OCI-LY7 (cell line): ENCODE data around the gene RGCC. TPM values are rescaled to one million over a fixed set of nuclear protein-coding genes. Genes with fewer than 3 reads are reported as not detected.
"Not testable (repeated sequence)": the region's sequence is repeated elsewhere in the genome, so short reads cannot be mapped to it uniquely, and the experiment has no call there.

ENCODE experiments used
- BruUV-seq: library from RNA; stranded (reverse); fragments of 400-500 nt; replicated peaks from 2 replicates; lab custom pipeline; 2021; lab: Mats Ljungman, UMichigan
- CTCF ChIA-PET: fragments of 300-600 bp; sonication (Branson Sonifier 250); formaldehyde crosslinking; loops from one replicate; lab custom pipeline; 2022; ENCODE audit warnings: antibody characterized with exemption; ENCODE audit not compliant: unreplicated experiment; lab: Charles Lee
- POLR2A ChIA-PET: fragments of 300-600 bp; sonication (Branson Sonifier 250); formaldehyde crosslinking; loops from one replicate; lab custom pipeline; 2022; ENCODE audit warnings: antibody characterized with exemption; lab: Charles Lee
- DNase-seq: peaks from one replicate; pipeline ENCODE4 v3.0.0-alpha.2; 2015; ENCODE audit warnings: low spot score
- H2AFZ ChIP-seq: fragments of 200-600 bp; sonication (generic), shearing (Covaris generic); 2 replicates; pipeline ENCODE4 v1.6.1; 2014; ENCODE audit warnings: mild to moderate bottlenecking, antibody characterized with exemption, low read length, moderate library complexity
- H3K27ac ChIP-seq: fragments of 200-600 bp; sonication (generic); 2 replicates; pipeline ENCODE4 v1.5.1; 2014; ENCODE audit warnings: mixed run types, low read depth, mild to moderate bottlenecking, moderate library complexity, low read length, inconsistent platforms; ENCODE audit not compliant: poor library complexity, severe bottlenecking
- H3K36me3 ChIP-seq: fragments of 200-600 bp; sonication (generic); 2 replicates; pipeline ENCODE4 v1.6.1; 2014; ENCODE audit warnings: mild to moderate bottlenecking, antibody characterized with exemption, low read length, moderate library complexity, mixed read lengths; ENCODE audit not compliant: insufficient read depth
- H3K4me1 ChIP-seq: fragments of 200-600 bp; sonication (generic); 2 replicates; pipeline ENCODE4 v1.5.1; 2014; ENCODE audit warnings: mild to moderate bottlenecking, low read length; ENCODE audit not compliant: insufficient read depth, poor library complexity, severe bottlenecking
- H3K4me2 ChIP-seq: fragments of 200-600 bp; sonication (generic); 2 replicates; pipeline ENCODE4 v1.6.1; 2014; ENCODE audit warnings: mild to moderate bottlenecking, low read length
- H3K4me3 ChIP-seq: fragments of 200-600 bp; sonication (generic); 2 replicates; pipeline ENCODE4 v1.5.1; 2014; ENCODE audit warnings: mild to moderate bottlenecking, low read depth, low read length; ENCODE audit not compliant: poor library complexity, severe bottlenecking
- H3K79me2 ChIP-seq: fragments of 200-600 bp; sonication (generic); 2 replicates; pipeline ENCODE4 v1.6.1; 2016; ENCODE audit warnings: low read depth, mild to moderate bottlenecking, low read length, moderate library complexity, mixed read lengths; ENCODE audit not compliant: insufficient read depth
- H3K9me2 ChIP-seq: fragments of 200-600 bp; sonication (generic); 2 replicates; pipeline ENCODE4 v1.6.1; 2016; ENCODE audit warnings: mild to moderate bottlenecking, low read length, mixed read lengths; ENCODE audit not compliant: insufficient read depth
- H3K9me3 ChIP-seq: fragments of 200-600 bp; sonication (generic); 2 replicates; pipeline ENCODE4 v1.6.1; 2014; ENCODE audit warnings: mild to moderate bottlenecking, mixed run types, low read length, mixed read lengths
- H4K20me1 ChIP-seq: fragments of 200-600 bp; sonication (generic); 2 replicates; pipeline ENCODE4 v1.6.1; 2014; ENCODE audit warnings: mild to moderate bottlenecking, antibody characterized with exemption, low read length, moderate library complexity, mixed read lengths; ENCODE audit not compliant: insufficient read depth
- EZH2phosphoT487 ChIP-seq: fragments of 200-600 bp; sonication (generic); IDR thresholded peaks from 2 replicates; pipeline ENCODE4 v1.6.1; 2018; ENCODE audit warnings: low read depth, borderline replicate concordance, mild to moderate bottlenecking, mixed run types, antibody characterized with exemption, low read length, moderate library complexity, mixed read lengths
- intact Hi-C: fragments of 100-400 bp; cut with micrococcal nuclease; formaldehyde crosslinking; loops from one replicate; pipeline ENCODE4 v1.10.0; 2022; ENCODE audit not compliant: unreplicated experiment
- total RNA-seq, 2 experiments: library from RNA; depleted of rRNA in 1 of 2; stranded (reverse); fragments of >200 nt in 1 of 2; shearing (Covaris generic) in 1 of 2; gene quantifications; 2 replicates each; pipeline ENCODE4 v1.2.3, GENCODE V29; 2014 to 2022
- TF ChIP-seq, protein P1 (sequence below): fragments of 200-600 bp; sonication (generic); conservative IDR thresholded peaks from 2 replicates; pipeline ENCODE4 v1.5.1; 2014; ENCODE audit warnings: mild to moderate bottlenecking, antibody characterized with exemption, low read length, moderate library complexity, mixed read lengths

Gene RGCC
- total RNA-seq, 2 experiments from 2014 or later, result 101 to 274 TPM

DNA sequence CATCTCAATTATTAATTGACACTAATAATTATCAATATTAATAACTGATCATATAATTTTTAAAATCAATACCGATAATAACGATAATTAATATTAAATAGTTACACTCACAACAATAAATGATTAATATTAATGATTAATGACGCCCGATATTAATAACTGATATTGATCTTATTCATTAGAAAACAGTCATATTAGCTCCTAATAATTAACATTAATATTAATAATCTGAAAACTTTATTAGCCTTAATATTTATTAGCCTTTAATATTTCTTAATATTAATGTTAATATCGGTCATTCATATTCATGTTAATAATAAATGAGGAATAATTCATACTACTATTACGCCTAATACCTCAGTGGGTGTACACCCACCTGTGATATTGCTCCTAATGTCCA, 32.7 kb upstream of the RGCC start:
- H4K20me1 ChIP-seq, H3K27ac ChIP-seq, H3K4me2 ChIP-seq, intact Hi-C loops, H3K9me3 ChIP-seq, H3K4me1 ChIP-seq, BruUV-seq, H3K79me2 ChIP-seq, H3K36me3 ChIP-seq, CTCF ChIA-PET, H3K4me3 ChIP-seq, DNase-seq, H2AFZ ChIP-seq, POLR2A ChIA-PET, H3K9me2 ChIP-seq: not testable (repeated sequence)

DNA sequence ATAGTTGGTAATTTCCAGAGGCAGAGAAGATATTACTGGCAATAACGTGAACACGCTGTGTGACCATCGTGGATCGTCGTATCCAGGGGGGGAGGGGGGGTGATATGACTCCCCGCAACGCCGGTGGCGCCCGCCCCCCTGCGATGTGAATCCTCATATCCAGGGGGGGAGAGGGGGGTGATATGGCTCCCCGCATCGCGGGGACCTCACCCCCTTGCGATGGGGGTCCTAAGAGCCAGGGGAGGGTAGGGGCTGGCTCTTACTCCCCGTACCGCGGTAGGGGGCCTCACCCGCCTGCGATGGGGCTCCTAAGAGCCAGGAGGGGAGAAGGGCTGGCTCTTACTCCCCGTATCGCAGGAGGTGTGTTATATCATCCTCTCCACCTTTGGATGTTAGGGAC, 31.3 kb upstream of the RGCC start:
- TF ChIP-seq, protein P1, sequence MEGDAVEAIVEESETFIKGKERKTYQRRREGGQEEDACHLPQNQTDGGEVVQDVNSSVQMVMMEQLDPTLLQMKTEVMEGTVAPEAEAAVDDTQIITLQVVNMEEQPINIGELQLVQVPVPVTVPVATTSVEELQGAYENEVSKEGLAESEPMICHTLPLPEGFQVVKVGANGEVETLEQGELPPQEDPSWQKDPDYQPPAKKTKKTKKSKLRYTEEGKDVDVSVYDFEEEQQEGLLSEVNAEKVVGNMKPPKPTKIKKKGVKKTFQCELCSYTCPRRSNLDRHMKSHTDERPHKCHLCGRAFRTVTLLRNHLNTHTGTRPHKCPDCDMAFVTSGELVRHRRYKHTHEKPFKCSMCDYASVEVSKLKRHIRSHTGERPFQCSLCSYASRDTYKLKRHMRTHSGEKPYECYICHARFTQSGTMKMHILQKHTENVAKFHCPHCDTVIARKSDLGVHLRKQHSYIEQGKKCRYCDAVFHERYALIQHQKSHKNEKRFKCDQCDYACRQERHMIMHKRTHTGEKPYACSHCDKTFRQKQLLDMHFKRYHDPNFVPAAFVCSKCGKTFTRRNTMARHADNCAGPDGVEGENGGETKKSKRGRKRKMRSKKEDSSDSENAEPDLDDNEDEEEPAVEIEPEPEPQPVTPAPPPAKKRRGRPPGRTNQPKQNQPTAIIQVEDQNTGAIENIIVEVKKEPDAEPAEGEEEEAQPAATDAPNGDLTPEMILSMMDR, result no peak
- intact Hi-C loops, result no loop called here

DNA sequence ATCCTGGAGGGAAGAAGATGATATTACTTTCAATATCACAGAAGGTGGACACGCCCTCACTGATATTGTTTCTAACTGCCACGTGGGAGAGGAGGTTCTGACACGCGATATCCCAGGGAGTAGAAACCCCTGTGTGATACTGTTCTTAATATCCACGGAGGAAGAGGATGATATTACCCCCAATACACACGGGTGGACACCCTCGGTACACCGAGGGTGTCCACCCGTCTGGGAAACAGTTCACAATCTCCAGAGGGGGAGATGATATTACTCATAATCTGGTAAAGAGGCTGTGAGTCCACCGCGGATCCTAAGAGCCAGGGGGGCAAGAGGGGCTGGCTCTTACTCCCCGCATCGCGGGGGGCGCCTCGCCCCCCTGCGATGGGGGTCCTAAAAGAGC, 29.7 kb upstream of the RGCC start:
- H3K4me3 ChIP-seq, result no peak overlapping the region
- DNase-seq, result no peak

More for the DNA sequence above, 31.3 kb upstream of the RGCC start:
- no TSS peak for BruUV-seq
- no peaks in the 10 kb centered on the region for H3K9me3 ChIP-seq
- H3K27ac ChIP-seq, result no peak overlapping the region
- H3K36me3 ChIP-seq, result no peaks in the 10 kb centered on the region
- no peaks in the 10 kb centered on the region for H3K9me2 ChIP-seq
- H3K4me3 ChIP-seq, result no peak overlapping the region
- H3K4me1 ChIP-seq, result no peaks in the 10 kb centered on the region
- POLR2A ChIA-PET, result no interaction called here
- CTCF ChIA-PET, result no interaction called here
- H2AFZ ChIP-seq, result no peak overlapping the region
- no peaks in the 10 kb centered on the region for H4K20me1 ChIP-seq
- no peak for DNase-seq
- H3K4me2 ChIP-seq, result no peak overlapping the region
- no peaks in the 10 kb centered on the region for H3K79me2 ChIP-seq

More for the DNA sequence above, 29.7 kb upstream of the RGCC start:
- Histone ChIP-seq H3K27ac (no peak overlapping the region), H2AFZ (no peak overlapping the region), H3K4me1 (no peaks in the 10 kb centered on the region), H3K36me3 (no peaks in the 10 kb centered on the region), H3K9me2 (no peaks in the 10 kb centered on the region), H3K79me2 (no peaks in the 10 kb centered on the region), H3K9me3 (no peaks in the 10 kb centered on the region), H4K20me1 (no peaks in the 10 kb centered on the region), H3K4me2 (no peak overlapping the region)
- intact Hi-C loops, result no loop called here
- CTCF ChIA-PET, result no interaction called here
- no peak for TF ChIP-seq EZH2phosphoT487
- TF ChIP-seq, protein P1, result no peak
- BruUV-seq, result no TSS peak
- POLR2A ChIA-PET, result no interaction called here
